DND-41 (cell line): ENCODE results near the gene SERHL2.

ENCODE experiments used
- ATAC-seq: fragments of 200-7000 bp; cut with Tn5 transposase; 3 replicates; pipeline ENCODE4 v1.9.1; 2021; ENCODE audit warnings: low read depth; ENCODE audit not compliant: insufficient read depth
- DNase-seq: peaks from one replicate; pipeline ENCODE4 v3.0.0-alpha.2; 2020
- H2AFZ ChIP-seq: 2 replicates; pipeline ENCODE4 v1.6.0; 2012; ENCODE audit warnings: low read depth, low read length
- H3K27ac ChIP-seq: 2 replicates; pipeline ENCODE4 v1.5.1; 2012; ENCODE audit warnings: low read length, inconsistent platforms
- H3K27me3 ChIP-seq: fragments of 200-600 bp; sonication (generic); 2 replicates; pipeline ENCODE4 v1.6.0; 2012; ENCODE audit warnings: low read length, mild to moderate bottlenecking, inconsistent platforms; ENCODE audit not compliant: insufficient read depth, poor library complexity
- H3K36me3 ChIP-seq: 2 replicates; pipeline ENCODE4 v1.5.1; 2012; ENCODE audit warnings: low read length, inconsistent platforms; ENCODE audit not compliant: insufficient read depth
- H3K4me1 ChIP-seq: 2 replicates; pipeline ENCODE4 v1.5.1; 2012; ENCODE audit warnings: mild to moderate bottlenecking, low read length; ENCODE audit not compliant: insufficient read depth
- H3K4me2 ChIP-seq: 2 replicates; pipeline ENCODE4 v1.6.0; 2012; ENCODE audit warnings: mild to moderate bottlenecking, moderate library complexity, low read length, inconsistent platforms; ENCODE audit not compliant: insufficient read depth
- H3K4me3 ChIP-seq, 2 experiments: fragments of 200-600 bp in 1 of 2; shearing (Covaris generic) in 1 of 2; 2 replicates each; pipeline ENCODE4 v1.5.1; 2012 to 2016; ENCODE audit warnings: inconsistent platforms in 2 of 2, low read length in 2 of 2, mild to moderate bottlenecking in 2 of 2, low read depth in 1 of 2, moderate library complexity in 1 of 2
- H3K79me2 ChIP-seq: 2 replicates; pipeline ENCODE4 v1.6.0; 2012; ENCODE audit warnings: low read length, inconsistent platforms; ENCODE audit not compliant: insufficient read depth
- H3K9ac ChIP-seq: 2 replicates; pipeline ENCODE4 v1.6.0; 2012; ENCODE audit warnings: low read depth, mild to moderate bottlenecking, inconsistent platforms, low read length, moderate library complexity
- H3K9me3 ChIP-seq: 2 replicates; pipeline ENCODE4 v1.5.1; 2012; ENCODE audit warnings: low read length, moderate library complexity, mild to moderate bottlenecking, inconsistent platforms; ENCODE audit not compliant: insufficient read depth, severe bottlenecking
- H4K20me1 ChIP-seq: 2 replicates; pipeline ENCODE4 v1.6.0; 2012; ENCODE audit warnings: low read length; ENCODE audit not compliant: insufficient read depth
- EZH2 ChIP-seq: IDR thresholded peaks from 3 replicates; pipeline ENCODE4 v1.6.1; 2012; ENCODE audit warnings: borderline replicate concordance, low read depth, mild to moderate bottlenecking, moderate library complexity, low read length, inconsistent platforms; ENCODE audit not compliant: severe bottlenecking
- TF ChIP-seq, protein P1 (sequence below): IDR thresholded peaks from 2 replicates; pipeline ENCODE4 v1.5.1; 2012; ENCODE audit warnings: borderline replicate concordance, low read length, moderate library complexity, mild to moderate bottlenecking; ENCODE audit not compliant: poor library complexity, severe bottlenecking; ENCODE audit errors: extremely low read depth

SERHL2 gene

DNA sequence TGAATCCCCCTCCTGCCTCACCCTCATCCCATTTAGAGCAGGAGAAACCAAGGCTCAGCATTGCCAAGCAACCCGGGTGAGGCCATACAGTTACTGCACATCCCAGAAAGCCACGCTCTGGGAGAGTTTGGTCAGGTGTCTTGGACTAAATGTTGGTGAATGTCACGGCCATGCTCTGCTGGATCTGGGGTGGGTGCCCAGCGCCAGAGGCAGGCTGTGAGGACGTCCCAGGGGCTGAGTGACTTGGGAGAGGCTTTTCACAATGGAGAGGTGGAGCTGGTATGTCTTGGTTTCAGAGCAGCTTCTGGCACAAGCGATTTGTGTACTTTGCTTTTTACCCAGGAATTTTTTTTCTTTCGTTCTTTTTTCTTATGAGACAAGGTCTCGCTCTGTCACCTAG, 6.6 kb downstream of the SERHL2 start:
- ATAC-seq: no peak
- DNase-seq: no peak
- Histone ChIP-seq H3K9me3 (no peaks in the 10 kb centered on the region), H3K4me3 (no peak overlapping the region), H4K20me1 (peaks cover 5% of the 10 kb centered on the region; the same call in 1 of the 2 replicates), H3K27me3 (no peaks in the 10 kb centered on the region), H3K4me2 (no peak overlapping the region), H3K4me1 (no peaks in the 10 kb centered on the region), H3K9ac (no peak overlapping the region), H3K27ac (no peak overlapping the region), H2AFZ (no peak overlapping the region), H3K79me2 (no peaks in the 10 kb centered on the region), H3K36me3 (0 out of 2 replicates have a peak, but pooled peaks cover 5% of the 10 kb centered on the region)
- TF ChIP-seq EZH2: no peak
- TF ChIP-seq, protein P1, sequence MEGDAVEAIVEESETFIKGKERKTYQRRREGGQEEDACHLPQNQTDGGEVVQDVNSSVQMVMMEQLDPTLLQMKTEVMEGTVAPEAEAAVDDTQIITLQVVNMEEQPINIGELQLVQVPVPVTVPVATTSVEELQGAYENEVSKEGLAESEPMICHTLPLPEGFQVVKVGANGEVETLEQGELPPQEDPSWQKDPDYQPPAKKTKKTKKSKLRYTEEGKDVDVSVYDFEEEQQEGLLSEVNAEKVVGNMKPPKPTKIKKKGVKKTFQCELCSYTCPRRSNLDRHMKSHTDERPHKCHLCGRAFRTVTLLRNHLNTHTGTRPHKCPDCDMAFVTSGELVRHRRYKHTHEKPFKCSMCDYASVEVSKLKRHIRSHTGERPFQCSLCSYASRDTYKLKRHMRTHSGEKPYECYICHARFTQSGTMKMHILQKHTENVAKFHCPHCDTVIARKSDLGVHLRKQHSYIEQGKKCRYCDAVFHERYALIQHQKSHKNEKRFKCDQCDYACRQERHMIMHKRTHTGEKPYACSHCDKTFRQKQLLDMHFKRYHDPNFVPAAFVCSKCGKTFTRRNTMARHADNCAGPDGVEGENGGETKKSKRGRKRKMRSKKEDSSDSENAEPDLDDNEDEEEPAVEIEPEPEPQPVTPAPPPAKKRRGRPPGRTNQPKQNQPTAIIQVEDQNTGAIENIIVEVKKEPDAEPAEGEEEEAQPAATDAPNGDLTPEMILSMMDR: no peak

DNA sequence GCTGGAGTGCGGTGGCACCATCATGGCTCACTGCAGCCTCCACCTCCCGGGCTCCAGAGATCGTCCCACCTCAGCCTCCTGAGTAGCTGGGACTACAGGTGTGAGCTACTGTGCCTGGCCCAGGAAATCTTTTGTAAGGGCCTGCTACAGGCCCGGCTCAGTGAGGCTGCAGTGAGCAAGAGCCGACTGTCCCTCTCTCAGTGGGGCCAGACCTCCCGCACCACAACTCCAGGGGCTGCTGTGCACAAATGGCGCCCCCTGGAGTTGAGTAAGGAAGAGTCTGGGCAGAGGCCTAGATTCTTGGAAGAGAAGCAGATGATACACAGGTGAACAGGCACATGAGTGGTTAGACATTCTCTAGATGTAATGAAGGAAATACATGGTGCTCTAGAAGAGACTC, 7.0 kb downstream of the SERHL2 start:
- Histone ChIP-seq H3K9ac (no peak overlapping the region), H3K4me1 (no peaks in the 10 kb centered on the region), H3K4me3 (no peak overlapping the region), H3K36me3 (peaks cover 5% of the 10 kb centered on the region; the same call in 1 of the 2 replicates), H3K4me2 (no peak overlapping the region), H2AFZ (no peak overlapping the region), H4K20me1 (peaks cover 5% of the 10 kb centered on the region; the same call in 1 of the 2 replicates), H3K9me3 (no peaks in the 10 kb centered on the region), H3K79me2 (no peaks in the 10 kb centered on the region), H3K27me3 (no peaks in the 10 kb centered on the region), H3K27ac (no peak overlapping the region)
- no peak for DNase-seq
- ATAC-seq: peak; percentile 63
- no peak for TF ChIP-seq EZH2
- TF ChIP-seq, protein P1: peak; percentile 65

DNA sequence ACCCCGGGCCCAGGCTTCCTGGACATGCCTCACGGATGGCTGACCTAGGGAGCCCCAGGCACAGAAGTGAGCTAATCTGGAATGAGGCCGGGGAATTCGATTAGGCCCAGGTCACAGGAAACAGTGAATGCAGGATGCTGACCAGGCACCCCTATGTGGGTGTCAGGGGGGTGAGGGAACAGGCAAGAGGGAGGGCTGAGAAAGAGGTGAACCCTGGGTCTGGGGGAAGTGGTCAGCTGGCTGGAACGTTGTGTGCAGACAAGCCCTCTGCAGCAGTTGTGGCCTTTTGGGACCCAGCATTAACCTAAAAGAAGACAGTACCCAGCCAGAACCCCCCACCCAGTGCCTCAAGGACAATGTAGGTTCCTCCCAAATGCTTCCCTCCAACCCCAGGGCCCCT, 8.1 kb downstream of the SERHL2 start:
- H3K27ac ChIP-seq: no peak overlapping the region
- no peaks in the 10 kb centered on the region for H3K79me2 ChIP-seq
- no peak overlapping the region for H2AFZ ChIP-seq
- ATAC-seq (no peak), DNase-seq (no peak)
- H3K4me1 ChIP-seq: no peaks in the 10 kb centered on the region
- H3K9me3 ChIP-seq: no peaks in the 10 kb centered on the region
- no peak overlapping the region for H3K9ac ChIP-seq
- peaks cover 10% of the 10 kb centered on the region for H3K36me3 ChIP-seq
- TF ChIP-seq, protein P1: no peak
- no peak for TF ChIP-seq EZH2
- peaks cover 5% of the 10 kb centered on the region; the same call in 1 of the 2 replicates for H4K20me1 ChIP-seq
- no peak overlapping the region for H3K4me2 ChIP-seq
- no peaks in the 10 kb centered on the region for H3K27me3 ChIP-seq
- H3K4me3 ChIP-seq: no peak overlapping the region

- ATAC-seq (0 out of 3 replicates have a peak, but pooled peaks have one; percentile 15), DNase-seq (no peak)
- H3K27ac ChIP-seq: no peak overlapping the region
- H4K20me1 ChIP-seq: peaks cover 5% of the 10 kb centered on the region; the same call in 1 of the 2 replicates
- H2AFZ ChIP-seq: no peak overlapping the region
- H3K27me3 ChIP-seq: no peaks in the 10 kb centered on the region
- no peak for TF ChIP-seq EZH2
- TF ChIP-seq, protein P1: no peak
- H3K4me3 ChIP-seq: no peak overlapping the region
- no peak overlapping the region for H3K4me2 ChIP-seq
- H3K4me1 ChIP-seq: no peaks in the 10 kb centered on the region
- no peaks in the 10 kb centered on the region for H3K79me2 ChIP-seq
- no peaks in the 10 kb centered on the region for H3K9me3 ChIP-seq
- H3K36me3 ChIP-seq: peaks cover 10% of the 10 kb centered on the region
- no peak overlapping the region for H3K9ac ChIP-seq
These were observed 8.5 kb downstream of the SERHL2 start for GRCh38 chr22:42562279-42562678.
